Measurements from ENCODE around the gene TMEM37.

TMEM37 gene

GRCh38 chr2:119477113-119477505 lies 45.5 kb downstream of the TMEM37 start:
- no peak for FAIRE-seq
- no peak for DNase-seq (ENCODE audit: low spot score)

GRCh38 chr2:119478188-119478977 lies 46.7 kb downstream of the TMEM37 start:
- peak; percentile 82 for FAIRE-seq

GRCh38 chr2:119478978-119479295 lies 47.3 kb downstream of the TMEM37 start:
- no peak for FAIRE-seq
- no peak for DNase-seq (ENCODE audit: low spot score)

More at GRCh38 chr2:119478188-119478977, 46.7 kb downstream of the TMEM37 start:
- no peak for DNase-seq (ENCODE audit: low spot score)

- FAIRE-seq, result no peak
Observed at GRCh38 chr2:119480184-119480583, 48.5 kb downstream of the TMEM37 start.

GRCh38 chr2:119480718-119481142 lies 49.1 kb downstream of the TMEM37 start:
- FAIRE-seq (no peak), DNase-seq (ENCODE audit: low spot score) (no peak)

More at GRCh38 chr2:119480184-119480583, 48.5 kb downstream of the TMEM37 start:
- no peak for DNase-seq (ENCODE audit: low spot score)

GRCh38 chr2:119481501-119482455 lies 50.1 kb downstream of the TMEM37 start:
- DNase-seq (ENCODE audit: low spot score) (no peak), FAIRE-seq (peak; percentile 62)

- DNase-seq (ENCODE audit: low spot score) (no peak), FAIRE-seq (no peak)
Observed at GRCh38 chr2:119482481-119483394, 51.1 kb downstream of the TMEM37 start.

- FAIRE-seq, result peak; percentile 23
Observed at GRCh38 chr2:119483395-119483753, 51.7 kb downstream of the TMEM37 start.

GRCh38 chr2:119483896-119484718 lies 52.5 kb downstream of the TMEM37 start:
- DNase-seq (ENCODE audit: low spot score) (no peak), FAIRE-seq (no peak)

More at GRCh38 chr2:119483395-119483753, 51.7 kb downstream of the TMEM37 start:
- DNase-seq (ENCODE audit: low spot score), result no peak

GRCh38 chr2:119484834-119485233 lies 53.2 kb downstream of the TMEM37 start:
- DNase-seq (ENCODE audit: low spot score) (peak; percentile 72), FAIRE-seq (peak; percentile 63)

- no peak for FAIRE-seq
Observed at GRCh38 chr2:119485336-119486110, 53.9 kb downstream of the TMEM37 start.

GRCh38 chr2:119486196-119486827 lies 54.7 kb downstream of the TMEM37 start:
- DNase-seq (ENCODE audit: low spot score), result peak; percentile 2
- FAIRE-seq, result no peak

More at GRCh38 chr2:119485336-119486110, 53.9 kb downstream of the TMEM37 start:
- peak; percentile 12 for DNase-seq (ENCODE audit: low spot score)

GRCh38 chr2:119486886-119487285 lies 55.2 kb downstream of the TMEM37 start:
- DNase-seq (ENCODE audit: low spot score) (no peak), FAIRE-seq (peak; percentile 70)

GRCh38 chr2:119487434-119488244 lies 56.0 kb downstream of the TMEM37 start:
- FAIRE-seq (peak; percentile 48), DNase-seq (ENCODE audit: low spot score) (no peak)

Data from urothelium cell line (cell line).